GM21367 (cell line): Measurements from ENCODE around the gene CD58.

Experiments used
- ATAC-seq: cut with Tn5 transposase; IDR thresholded peaks from one replicate; pipeline ENCODE4 v1.9.1; 2021; ENCODE audit not compliant: unreplicated experiment

CD58 gene

DNA sequence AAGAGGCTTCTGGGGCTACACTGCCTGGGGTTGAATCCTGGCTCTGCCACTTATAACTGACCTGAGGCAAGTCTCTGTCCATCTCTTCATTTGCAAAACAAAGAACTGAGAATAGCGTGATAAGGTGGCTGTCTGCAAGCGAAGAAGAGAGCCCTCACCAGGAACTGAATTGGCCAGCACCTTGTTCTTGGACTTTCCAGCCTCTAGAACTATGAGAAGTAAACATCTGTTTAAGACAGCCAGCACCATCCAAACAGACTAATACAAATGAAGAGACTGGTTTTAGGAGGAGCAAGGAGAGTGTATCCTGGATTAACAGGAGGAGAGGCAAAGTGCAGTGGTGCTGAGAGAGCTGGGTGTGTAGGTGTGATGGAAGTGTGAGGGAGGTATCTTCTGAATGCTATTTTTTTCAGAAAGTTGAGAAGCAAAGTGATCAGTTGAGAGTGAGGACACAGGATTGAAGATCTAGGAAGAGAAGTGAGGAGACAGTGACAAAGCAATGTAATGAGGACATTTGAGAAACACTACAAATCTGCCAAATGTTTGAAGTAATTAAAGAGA, 59.3 kb downstream of the CD58 start:
- ATAC-seq: no peak

DNA sequence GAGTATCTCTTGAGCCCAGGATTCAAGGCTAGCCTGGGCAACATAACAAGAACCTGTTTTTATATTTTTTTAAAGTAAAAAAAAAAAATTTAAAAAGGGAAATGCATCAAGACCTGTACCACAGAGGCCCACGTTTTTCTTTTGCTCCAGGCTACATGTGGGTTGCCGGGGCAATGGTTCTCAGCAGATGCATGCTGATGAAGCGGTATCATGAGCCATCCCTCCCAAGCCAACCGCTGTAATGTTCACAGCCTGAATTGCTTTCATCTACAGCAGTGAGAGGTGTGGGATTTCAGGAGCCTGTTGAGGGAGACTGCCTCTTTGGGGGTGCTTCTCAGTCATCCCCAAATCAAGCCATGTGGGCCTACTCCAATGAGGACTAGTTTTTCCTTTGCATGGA, 60.5 kb downstream of the CD58 start:
- ATAC-seq: no peak

DNA sequence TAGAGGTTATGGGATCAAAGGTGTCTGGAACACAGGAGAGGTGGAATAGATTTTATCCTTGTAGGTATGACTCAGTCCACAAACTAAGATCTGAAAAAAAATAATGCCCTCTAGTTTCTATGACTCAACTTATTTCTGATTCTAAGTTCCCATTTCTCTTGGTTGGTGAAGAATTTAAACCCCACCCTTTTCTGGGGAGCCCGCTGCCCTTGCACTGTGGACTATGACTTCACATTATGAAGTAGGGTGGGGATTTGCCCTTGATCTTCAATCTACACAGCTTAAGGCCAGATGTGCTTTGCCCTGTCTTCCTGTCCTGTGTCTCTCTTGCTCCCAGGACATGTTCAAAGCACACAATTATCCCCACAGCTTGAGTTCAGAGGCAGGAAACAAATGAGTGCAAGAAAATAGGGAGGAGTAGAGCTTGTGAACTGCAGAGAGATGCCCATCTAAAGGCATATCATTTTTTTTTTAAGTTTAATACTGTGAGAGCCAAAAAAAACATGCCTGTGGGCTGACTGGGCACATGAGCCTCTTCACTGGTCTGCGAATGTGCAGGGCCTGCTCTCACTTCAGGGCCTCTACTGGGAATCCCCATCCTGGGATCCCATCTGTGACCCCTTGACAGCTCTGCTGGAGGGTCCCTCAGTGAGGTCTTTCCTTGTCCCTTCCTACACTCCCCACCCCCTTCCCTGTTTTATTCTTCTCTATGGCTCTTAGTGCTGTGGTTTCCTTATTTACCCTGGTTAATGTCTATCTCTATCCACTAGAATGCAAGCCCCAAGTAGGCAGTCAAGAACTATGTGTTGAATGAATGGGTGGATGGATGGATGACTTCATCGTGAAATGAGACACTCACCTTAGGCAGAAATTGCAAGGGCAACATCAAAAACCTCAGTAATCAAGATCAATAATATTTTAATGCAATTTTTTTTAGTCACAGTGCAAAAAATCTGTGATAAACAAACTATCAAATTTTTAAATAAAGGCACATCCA, 61.5 kb downstream of the CD58 start:
- ATAC-seq: peak; percentile 35

DNA sequence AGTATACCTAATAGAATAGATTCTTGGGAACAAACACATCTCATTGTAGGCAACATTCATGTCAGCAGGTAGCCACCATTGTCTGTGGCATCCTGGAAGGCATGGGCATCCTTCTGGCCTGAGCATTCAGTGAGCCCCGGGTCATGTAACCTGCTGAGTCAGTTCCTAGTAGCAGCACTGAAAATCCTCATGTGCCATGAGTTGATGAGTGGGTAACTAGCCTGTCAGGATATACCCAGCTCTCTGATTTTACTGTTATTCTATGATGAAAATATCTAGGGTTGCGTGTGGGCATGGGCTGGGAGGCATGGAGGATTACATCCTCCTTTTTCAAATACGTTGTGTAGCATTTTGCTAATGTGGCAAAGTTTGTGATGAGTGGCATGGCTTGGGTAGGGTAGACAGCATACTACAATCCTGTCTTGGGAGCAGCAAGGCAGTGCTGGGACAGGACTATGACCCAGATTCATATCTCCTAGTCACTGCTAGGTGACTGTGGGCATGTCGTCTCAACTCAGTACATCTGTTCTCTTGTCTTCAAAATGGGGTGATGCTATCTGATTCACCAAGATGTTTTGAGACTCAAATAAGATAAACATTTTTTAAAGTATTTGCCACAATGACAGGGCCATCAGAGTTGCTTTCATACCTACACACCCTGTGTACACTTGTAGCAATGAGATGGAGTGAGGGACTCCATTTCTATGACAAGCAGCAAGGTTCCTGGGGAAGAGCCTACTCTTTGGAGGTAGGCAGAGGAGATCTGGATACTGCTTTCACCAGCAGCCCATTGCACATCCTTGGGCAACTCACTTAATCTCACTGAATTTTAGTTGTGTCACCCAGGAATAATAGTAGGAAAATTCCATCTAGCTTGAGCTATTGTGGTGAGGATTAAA, 62.5 kb downstream of the CD58 start:
- ATAC-seq: no peak

DNA sequence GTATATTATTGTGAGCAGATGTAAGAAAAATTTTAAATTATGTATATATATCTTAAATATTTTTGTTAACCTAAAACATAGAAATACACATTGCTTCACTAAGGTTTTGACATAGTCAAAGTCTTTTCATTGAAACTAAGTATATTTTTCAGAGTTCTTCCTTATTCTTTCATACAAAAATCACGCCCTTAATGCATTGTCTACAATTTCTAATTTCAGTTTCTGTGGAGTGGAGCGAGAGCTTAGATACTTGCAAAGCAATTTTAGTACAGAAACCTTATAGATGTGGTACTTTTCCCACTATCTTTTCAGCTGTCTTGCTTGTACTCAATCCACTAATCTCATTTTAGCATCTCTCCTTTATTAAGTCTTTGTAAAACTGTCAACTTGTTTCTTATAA, 63.2 kb downstream of the CD58 start:
- no peak for ATAC-seq

DNA sequence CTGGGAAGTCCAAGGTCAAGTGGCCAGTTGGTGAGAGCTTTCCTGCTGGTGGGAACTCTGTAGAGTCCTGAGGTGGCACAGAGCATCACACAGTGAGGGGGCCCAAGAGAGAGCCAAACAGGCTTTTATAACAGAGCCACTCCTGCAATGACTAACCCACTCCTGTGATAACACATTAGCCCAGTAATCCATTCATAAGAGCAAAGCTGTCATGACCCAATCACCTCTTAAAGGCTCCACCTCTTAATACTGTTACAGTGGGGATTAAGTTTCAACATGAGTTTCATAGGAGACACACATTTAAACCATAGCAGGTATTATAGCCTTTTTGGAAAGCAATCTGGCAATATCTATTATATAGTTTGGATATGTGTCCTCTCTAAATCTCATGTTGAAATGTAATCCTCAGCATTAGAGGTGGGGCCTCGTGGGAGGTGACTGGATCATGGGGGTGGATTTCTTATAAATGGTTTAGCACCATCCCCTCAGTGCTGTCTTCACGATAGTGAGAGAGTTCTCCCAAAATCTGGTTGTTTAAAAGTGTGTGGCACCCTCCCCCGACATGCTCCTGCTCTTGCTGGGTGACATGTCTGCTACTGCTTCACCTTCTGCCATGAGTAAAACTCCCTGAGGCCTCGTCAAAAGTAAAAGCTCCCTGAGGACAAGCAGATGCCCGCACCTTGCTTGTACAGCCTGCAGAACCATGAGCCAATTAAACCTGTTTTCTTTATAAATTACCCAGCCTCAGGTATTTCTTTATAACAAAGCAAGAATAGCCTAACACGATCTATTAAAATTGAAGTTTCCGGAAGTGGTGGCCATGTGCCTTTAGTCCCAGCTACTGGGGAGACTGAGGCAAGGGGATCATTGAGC, 64.5 kb downstream of the CD58 start:
- ATAC-seq: no peak

DNA sequence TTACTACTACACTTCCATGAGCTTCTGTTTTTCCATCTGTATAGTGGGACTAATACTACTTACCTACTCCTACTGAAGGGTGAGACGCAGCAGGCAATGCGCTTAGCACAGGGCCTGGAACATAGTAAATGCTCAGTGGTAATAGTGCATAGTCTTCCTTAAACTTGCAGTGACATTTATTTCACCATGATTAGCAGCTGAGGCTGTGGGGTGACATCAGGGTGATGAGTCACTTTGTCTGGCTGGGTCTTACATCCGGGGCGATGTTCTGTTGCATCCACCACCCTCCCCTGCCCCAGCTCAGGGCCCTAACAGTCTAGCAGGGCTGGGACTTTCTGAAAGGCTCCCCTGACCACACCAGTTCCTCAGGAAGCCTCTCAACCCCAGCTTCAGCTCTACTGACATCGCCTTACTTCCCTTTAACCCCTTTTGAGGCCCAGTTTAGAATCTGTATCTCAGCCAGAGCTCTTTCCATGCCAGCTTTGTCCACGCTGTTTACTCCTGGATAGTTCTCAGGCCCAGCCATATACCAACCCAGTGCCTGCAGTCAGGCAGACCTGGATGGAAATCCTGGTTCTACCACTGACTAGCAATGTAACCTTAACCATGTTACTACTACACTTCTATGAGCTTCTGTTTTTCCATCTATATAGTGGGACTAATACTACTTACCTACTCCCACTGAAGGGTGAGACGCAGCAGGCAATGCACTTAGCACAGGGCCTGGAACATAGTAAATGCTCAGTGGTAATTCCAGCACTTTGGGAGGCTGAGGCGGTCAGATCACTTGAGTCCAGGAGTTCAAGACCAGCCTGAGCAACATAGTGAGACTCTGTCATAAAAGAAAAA, 66.3 kb downstream of the CD58 start:
- ATAC-seq: peak; percentile 86

DNA sequence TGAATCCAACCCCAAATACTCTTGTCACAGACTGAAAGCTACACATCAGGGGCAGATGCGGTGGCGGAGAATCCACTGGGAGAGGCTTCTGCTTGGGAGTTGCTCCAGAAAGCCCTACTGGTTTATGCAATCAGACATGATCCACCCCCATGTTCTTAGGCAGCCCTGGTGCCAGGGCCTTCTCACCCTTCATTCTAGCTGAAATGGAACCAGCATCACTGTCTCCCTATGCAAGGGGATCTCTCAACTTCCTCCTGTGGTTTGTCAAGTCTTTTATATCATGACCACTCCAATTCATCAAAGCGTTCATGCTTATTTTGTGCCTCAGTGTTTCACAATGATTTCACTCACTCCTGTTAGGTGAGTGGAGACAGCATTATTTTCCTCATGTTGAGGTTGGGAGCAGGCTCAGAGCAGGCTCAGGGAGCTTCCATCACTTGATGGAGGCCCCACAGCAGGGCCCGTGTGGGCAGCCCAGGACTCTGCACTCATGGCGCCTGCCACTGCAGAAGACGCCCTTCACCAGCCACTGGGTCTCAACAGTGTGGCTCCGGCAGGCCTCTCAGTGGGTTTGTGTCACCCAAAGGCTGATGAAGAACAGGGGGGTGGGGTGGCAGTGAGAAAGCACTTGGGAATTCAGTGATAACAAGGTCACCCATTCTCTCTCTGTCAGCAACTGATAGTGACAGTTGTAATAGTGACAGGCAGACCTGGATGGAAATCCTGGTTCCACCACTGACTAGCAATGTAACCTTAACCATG, 67.1 kb downstream of the CD58 start:
- ATAC-seq: no peak

DNA sequence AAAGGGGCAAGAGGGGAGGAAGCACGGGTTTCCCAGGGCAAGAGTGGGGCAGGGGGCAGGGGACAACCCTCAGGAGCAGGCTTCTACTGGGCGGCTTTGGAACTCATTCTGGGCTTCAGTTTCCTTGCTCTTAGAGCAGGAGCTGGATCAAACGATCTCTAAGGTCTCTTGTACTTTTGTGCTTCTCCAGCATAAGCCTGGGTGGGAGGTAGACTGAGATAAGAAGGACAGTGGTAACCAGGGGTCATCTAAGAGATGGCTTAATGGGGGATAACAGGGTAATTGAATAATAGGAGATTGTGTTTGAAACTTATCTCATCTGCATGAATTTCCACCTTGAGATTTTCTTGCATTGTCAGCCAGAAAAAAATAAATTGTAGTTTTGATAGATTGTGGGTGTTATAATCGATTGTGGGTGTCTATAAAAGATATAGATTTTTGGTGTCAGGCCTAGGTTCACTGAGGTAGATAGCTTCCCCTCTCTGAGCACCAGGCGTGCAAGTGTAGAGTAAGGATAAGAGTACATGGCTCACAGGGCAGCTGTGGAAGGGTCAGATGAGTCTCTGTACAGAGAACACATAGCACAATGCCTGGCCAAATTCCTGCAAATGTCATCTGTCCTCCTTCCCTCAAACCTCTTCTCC, 68.0 kb downstream of the CD58 start:
- no peak for ATAC-seq

DNA sequence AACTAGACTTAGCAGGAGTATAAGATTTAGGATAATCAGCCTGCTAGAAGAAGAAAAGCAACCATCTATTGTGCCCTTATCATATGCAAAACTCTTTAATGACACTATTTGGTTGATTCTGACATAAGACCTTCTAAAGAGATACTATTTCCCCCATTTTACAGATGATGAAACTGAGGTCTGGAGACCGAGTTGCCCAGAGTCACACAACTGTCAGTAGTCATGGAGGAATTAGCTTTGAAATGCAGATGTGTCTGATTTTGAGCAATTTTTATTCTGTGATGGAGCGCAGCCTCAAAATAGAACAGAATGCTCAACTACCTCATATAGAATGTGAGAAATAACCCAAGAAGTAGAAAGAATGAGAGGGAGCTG, 69.0 kb downstream of the CD58 start:
- no peak for ATAC-seq

DNA sequence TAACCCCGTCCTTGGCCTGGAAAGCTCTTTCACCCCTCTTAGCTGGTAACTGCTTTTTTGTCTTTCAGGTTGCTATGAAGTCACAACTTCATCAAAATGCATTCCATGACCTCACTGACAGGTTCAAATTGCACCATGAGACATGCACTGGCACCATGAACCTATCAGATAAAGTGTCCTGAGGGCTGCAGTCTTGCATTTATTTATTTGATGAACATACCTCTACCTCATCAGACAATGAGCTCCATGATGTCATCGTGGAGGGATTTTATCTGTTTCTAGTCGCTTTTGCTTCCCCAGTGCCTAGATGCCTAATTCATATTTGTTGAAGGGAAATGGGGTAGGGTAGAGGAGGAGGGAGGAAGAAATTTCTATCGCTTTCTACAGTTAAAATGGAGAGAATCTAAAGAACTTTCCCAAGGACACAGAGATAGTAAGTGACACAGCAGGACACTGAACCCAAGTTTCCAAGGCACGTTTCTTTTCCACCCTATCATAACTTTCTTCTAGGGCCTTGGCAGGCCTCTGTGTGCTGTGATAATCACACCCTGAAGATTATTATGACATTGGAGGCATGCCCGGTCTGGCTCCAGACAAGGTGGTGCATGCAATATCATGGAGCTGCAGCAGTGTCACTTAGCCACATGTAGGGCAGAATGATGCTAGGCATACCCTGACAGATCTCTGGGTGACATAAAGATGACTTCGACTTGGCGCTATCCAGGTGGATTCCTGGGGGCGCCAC, 69.5 kb downstream of the CD58 start:
- no peak for ATAC-seq

DNA sequence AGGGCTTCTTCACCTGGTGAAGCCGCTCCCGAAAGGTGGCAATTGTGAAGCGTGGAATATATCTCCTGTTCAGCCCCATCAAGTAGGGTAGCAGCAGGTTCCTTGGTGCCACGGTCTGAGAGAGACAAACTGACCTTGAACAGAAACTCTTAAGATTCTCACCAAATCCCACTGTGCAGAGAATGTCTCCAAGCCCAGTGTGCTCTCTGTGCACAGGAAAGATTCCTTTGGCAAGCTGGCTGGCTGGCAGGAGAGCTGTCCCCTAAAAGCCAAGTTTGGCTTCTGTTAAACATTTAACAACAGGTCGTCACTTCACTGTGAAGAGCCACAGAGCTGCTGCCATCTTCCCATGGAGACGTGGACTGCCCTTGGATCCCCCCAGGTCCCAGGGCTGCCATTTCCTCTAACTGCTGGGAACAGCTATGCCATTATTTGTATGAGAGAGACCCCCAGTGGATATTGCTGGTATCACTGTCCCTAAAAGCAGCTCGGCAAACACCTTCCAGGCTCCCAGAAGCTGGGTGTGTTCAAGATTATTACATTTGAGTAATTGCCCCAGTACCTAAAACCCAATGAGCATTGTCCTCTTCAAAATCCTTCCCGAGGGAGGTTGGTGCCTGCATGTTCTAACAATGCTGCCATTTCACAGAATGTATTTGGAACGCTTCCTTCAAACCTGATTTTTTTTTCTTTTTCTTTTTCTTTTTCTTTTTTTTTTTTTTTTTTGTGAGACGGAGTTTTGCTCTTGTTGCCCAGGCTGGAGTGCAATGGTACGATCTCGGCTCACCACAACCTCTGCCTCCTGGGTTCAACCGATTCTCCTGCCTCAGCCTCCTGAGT, 71.8 kb downstream of the CD58 start:
- peak; percentile 55 for ATAC-seq

DNA sequence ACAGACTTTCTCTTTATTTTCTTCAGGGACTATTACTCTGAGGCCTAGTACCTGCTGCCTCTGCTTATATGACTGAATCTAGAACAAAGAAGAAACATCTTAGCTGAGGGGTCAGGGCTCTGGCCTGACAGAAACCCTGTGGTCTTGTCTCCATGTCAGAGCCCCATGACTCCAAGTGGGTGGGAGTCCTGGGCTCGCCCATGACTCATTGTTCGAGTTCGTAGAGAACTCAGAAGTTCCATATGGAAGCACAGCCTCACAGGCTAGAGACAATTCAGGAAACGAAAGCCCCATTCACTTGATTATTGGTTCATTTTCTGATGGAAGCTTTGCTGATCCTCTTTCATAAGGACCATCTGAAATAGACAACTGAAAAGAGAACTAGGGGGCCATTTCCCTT, 73.2 kb downstream of the CD58 start:
- no peak for ATAC-seq

DNA sequence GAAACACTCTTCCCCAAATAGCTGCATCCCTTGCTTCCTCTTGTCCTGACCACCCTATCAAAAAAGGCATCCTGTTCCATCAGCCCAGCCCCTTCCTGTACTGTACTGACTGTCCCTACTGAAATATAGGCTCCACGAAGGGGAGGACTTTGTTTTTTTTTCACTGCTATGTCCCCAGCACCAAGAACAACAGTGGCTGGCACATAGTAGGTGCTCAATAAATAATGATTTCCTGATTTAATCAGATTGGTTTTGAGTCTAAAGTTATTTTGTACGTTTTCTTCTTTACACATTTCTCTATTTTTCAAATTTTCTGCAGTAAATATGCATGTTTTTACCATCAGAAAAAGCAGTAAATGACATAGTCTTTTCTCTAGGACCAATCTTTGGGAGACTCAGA, 73.9 kb downstream of the CD58 start:
- no peak for ATAC-seq

DNA sequence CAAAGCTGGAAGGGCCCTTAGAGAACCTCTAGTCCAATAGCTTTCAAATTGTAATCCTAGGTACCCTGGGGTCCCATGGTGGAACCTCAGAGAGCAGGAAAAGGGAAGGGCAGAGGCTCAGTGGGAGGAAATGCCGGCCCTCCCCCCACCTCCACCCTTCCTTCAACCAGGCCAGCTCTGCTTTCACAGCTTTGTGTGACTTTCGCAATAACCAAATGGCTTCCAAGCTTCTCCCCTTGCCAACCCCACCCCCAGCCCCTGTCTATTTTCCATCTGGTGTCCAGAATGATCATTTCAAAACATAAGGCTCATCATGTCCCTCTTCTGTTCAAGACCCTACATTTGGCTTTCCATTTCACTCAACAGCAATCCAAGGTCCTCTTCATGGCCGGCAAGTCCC, 74.4 kb downstream of the CD58 start:
- ATAC-seq: no peak

DNA sequence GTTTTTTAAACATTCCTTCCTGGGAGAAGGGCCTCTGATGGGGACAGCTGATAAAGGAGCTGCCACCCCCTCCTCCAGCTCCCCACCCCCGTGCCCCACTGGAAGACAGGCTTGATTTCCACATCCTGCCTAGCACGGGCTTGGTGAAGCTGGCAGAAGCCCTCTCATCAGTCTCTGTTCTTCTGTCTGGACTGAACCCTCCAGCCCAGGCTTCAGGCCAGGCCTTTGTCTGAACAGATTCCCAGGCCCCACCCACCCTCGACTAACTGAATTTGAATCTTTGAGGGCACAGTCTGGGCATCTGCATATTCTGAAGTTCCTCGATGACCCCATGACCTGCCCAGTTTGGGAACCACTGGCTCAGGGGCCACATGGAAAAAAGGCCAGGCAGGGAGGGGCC, 75.3 kb downstream of the CD58 start:
- no peak for ATAC-seq

DNA sequence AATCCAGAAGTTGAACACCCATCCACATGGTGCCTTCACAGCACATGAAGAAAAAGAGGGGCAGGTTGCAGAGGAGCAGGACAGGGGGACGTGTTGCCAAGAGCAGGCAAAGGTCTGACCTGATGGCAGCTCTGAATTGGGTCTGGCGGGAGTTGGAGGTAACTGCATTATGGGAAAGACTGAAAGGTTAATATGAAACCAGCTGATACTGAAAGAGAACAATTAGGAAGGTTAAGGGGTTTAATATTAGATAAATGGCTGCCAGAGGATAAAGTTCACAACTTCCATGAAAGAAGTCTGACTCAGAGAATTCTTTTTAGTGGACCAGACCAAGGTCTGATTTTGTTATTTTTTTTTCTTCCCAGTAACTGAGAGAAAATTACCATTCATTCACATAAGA, 76.1 kb downstream of the CD58 start:
- no peak for ATAC-seq
